Lower leg skin (tissue), 4 donors: Measurements from ENCODE around the gene NUDC. TPM values are rescaled to one million over a fixed set of nuclear protein-coding genes. Genes with fewer than 3 reads are reported as not detected.
"Not testable (repeated sequence)": the region's sequence is repeated elsewhere in the genome, so short reads cannot be mapped to it uniquely, and the experiment has no call there.

Experiments used
- DNase-seq, 2 donors: peaks; one replicate each; pipeline ENCODE4 v3.0.0-alpha.2; 2019; ENCODE audit warnings: low spot score in 2 of 2
- H3K4me3 ChIP-seq: fragments of 200-600 bp; sonication (generic); 2 replicates; pipeline ENCODE4 v1.5.1; 2017; ENCODE audit warnings: mild to moderate bottlenecking, low read depth; ENCODE audit not compliant: poor library complexity, severe bottlenecking
- CTCF ChIP-seq, 3 donors: fragments of 450-650 bp; IDR thresholded peaks; one replicate each; pipeline ENCODE4 v1.5.1; 2016; ENCODE audit warnings: antibody characterized with exemption in 3 of 3, mild to moderate bottlenecking in 3 of 3, moderate library complexity in 2 of 3
- POLR2A ChIP-seq, 2 donors: fragments of 450-650 bp; IDR thresholded peaks; one replicate each; pipeline ENCODE4 v1.6.1; 2016 to 2017; ENCODE audit warnings: antibody characterized with exemption in 2 of 2, mild to moderate bottlenecking in 1 of 2, moderate library complexity in 1 of 2
- WGBS, 2 donors: methylation state at CpG; one replicate each; pipeline ENCODE4 v1.1.5; 2018; 5-methylcytosine and 5-hydroxymethylcytosine counted together
- intact Hi-C: fragments of 100-400 bp; cut with DNase I; formaldehyde crosslinking; loops from one replicate; pipeline ENCODE4 v1.15.0; 2023; ENCODE audit warnings: low total_unique reads
- total RNA-seq, 4 donors: library from RNA; depleted of rRNA; stranded (reverse); fragments of >200 nt; gene quantifications; one replicate each; pipeline ENCODE4 v1.1.0, GENCODE V29; 2016

NUDC gene
- total RNA-seq, 4 donors from 2014 or later, result 37.0 to 50.4 (median 39.7) TPM

- no peak for DNase-seq
- 71 to 75% methylated on average over 8 of the region's 8 CpGs for WGBS, 2 donors
- intact Hi-C loops, result no loop called here
- H3K4me3 ChIP-seq, result no peak overlapping the region
- TF ChIP-seq CTCF (IDR thresholded peaks at IDR 0.05) (no peak), POLR2A (IDR thresholded peaks at IDR 0.05) (no peak)
Measured at GRCh38 chr1:26945728-26946127, 24.2 kb downstream of the NUDC start.

DNA sequence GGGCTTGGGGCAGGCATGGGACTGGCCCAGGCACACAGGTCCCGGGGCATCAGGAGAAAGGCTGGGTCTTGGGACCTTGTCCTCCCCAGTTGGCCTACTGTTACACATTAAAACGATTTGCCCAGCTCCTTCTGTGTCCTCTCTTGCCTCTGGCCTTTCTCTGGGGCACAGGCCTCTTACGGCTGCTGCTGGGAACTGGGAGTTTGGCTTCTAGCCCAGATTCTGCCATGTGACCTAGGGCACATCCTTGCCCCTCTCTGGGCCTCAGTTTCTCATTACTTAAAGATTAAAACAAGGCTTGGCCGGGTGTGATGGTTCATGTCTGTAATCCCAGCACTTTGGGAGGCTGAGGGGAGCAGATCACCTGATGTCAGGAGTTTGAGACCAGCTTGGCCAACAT lies 24.7 kb downstream of the NUDC start:
- WGBS, 2 donors, result 70 to 71% methylated on average over 4 of the region's 4 CpGs
- intact Hi-C loops, result no loop called here
- no peak overlapping the region for H3K4me3 ChIP-seq
- DNase-seq, result no peak
- TF ChIP-seq POLR2A (IDR thresholded peaks at IDR 0.05), result no peak
- no peak for TF ChIP-seq CTCF (IDR thresholded peaks at IDR 0.05)

GRCh38 chr1:26948725-26949057 lies 27.1 kb downstream of the NUDC start:
- 89 to 93% methylated on average over 16 of the region's 16 CpGs for WGBS, 2 donors
- H3K4me3 ChIP-seq, intact Hi-C loops, DNase-seq: not testable (repeated sequence)

DNA sequence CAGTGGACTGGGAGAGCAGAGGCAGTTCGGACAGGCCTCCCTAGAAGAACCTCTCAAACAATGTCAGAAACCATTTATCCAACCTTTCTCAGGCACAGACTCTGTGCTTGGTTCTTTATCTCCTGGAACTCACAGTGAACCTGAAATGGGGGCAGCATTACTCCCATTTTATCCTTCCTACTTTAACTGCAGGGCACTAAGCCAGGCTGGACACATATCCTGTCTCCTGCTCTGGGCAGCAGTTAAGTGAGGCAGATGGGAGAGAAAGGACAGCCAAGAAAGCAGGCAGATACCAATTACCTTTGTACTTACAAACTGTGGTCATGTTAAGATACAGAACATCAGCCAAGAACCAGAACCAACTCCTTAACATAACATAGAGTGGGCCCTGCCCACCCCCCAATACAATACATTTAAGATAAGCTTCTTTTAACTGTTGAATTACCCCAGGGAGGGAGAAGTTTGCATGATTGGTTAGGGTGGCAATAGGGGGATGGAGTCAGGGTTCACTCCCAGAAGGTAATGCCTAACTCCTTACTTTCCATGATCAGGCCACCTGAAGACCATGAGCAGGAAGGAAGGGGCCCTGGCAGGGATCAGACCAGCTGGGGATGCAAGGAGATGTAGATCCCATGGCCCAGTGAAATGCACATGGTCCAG lies 27.9 kb downstream of the NUDC start:
- DNase-seq, result no peak
- intact Hi-C loops, result no loop called here
- TF ChIP-seq CTCF (IDR thresholded peaks at IDR 0.05) (no peak), POLR2A (IDR thresholded peaks at IDR 0.05) (no peak)
- 83 to 86% methylated on average over 1 of the region's 1 CpG for WGBS, 2 donors
- H3K4me3 ChIP-seq, result no peak overlapping the region

DNA sequence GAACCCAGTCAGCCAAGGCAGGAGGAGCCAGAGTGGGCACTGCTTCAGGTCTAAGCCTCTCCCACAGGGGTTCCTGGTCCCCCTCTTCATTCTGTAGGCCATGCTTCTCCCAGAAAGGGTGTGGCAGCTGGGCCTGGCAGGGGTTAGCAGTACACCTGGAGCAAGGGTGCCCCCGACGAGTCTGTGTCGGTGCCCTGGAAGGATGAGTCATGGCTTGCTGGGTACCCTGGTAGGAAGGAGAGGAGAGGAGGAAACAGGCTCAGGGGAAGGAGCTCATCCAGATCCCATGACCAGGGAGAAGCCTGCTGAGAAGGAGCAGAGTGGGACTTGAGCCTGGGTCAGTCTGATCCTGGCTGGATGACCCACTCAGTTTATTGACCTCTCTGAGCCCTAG lies 28.4 kb downstream of the NUDC start:
- no peak overlapping the region for H3K4me3 ChIP-seq
- intact Hi-C loops, result no loop called here
- TF ChIP-seq POLR2A (IDR thresholded peaks at IDR 0.05) (no peak), CTCF (IDR thresholded peaks at IDR 0.05) (no peak)
- no peak for DNase-seq
- 26 to 37% methylated on average over 3 of the region's 3 CpGs for WGBS, 2 donors

- TF ChIP-seq POLR2A (IDR thresholded peaks at IDR 0.05) (no peak), CTCF (IDR thresholded peaks at IDR 0.05) (no peak)
- WGBS, 2 donors, result 62 to 70% methylated on average over 8 of the region's 8 CpGs
- intact Hi-C loops, result no loop called here
- DNase-seq, result no peak
- H3K4me3 ChIP-seq, result no peak overlapping the region
Measured at GRCh38 chr1:26950602-26951001, 29.1 kb downstream of the NUDC start.
